DOHH2 (cell line): Measurements from ENCODE around the gene OARD1.

Source experiments
- H3F3A ChIP-seq: fragments of 200-600 bp; sonication (generic), shearing (Covaris generic); 2 replicates; pipeline ENCODE4 v1.6.0; 2016; ENCODE audit warnings: antibody characterized with exemption, mild to moderate bottlenecking; ENCODE audit not compliant: control insufficient read depth, insufficient read depth
- H3K27ac ChIP-seq: fragments of 200-600 bp; sonication (generic); 2 replicates; pipeline ENCODE4 v1.5.1; 2014; ENCODE audit warnings: low read depth, mild to moderate bottlenecking, low read length, moderate library complexity
- H3K27me3 ChIP-seq: fragments of 200-600 bp; sonication (generic); 2 replicates; pipeline ENCODE4 v1.6.1; 2014; ENCODE audit warnings: mild to moderate bottlenecking, low read length, mixed read lengths; ENCODE audit not compliant: control insufficient read depth
- H3K36me3 ChIP-seq: fragments of 200-600 bp; sonication (generic); 2 replicates; pipeline ENCODE4 v1.6.1; 2014; ENCODE audit warnings: mild to moderate bottlenecking, low read length, moderate library complexity, mixed read lengths; ENCODE audit not compliant: control insufficient read depth
- H3K4me1 ChIP-seq: fragments of 200-600 bp; sonication (generic); 2 replicates; pipeline ENCODE4 v1.6.1; 2014; ENCODE audit warnings: mild to moderate bottlenecking, low read length, mixed read lengths; ENCODE audit not compliant: control insufficient read depth
- H3K4me2 ChIP-seq: fragments of 200-600 bp; sonication (generic); 2 replicates; pipeline ENCODE4 v1.6.0; 2014; ENCODE audit warnings: mild to moderate bottlenecking, low read length, moderate library complexity
- H3K4me3 ChIP-seq: fragments of 200-600 bp; sonication (generic); 2 replicates; pipeline ENCODE4 v1.5.1; 2014; ENCODE audit warnings: mild to moderate bottlenecking, low read length, mixed read lengths
- H3K79me2 ChIP-seq: fragments of 200-600 bp; sonication (generic); 2 replicates; pipeline ENCODE4 v1.6.1; 2014; ENCODE audit warnings: mild to moderate bottlenecking, low read length, mixed read lengths; ENCODE audit not compliant: control insufficient read depth
- H3K9me2 ChIP-seq: fragments of 200-600 bp; sonication (generic); replicated peaks from 2 replicates; pipeline ENCODE4 v1.6.1; 2014; ENCODE audit warnings: mild to moderate bottlenecking, low read length, mixed read lengths; ENCODE audit not compliant: control insufficient read depth
- H3K9me3 ChIP-seq: fragments of 200-600 bp; sonication (generic); 2 replicates; pipeline ENCODE4 v1.6.1; 2014; ENCODE audit warnings: antibody characterized with exemption, low read length, mixed read lengths; ENCODE audit not compliant: control insufficient read depth, insufficient read depth
- H4K20me1 ChIP-seq: fragments of 200-600 bp; sonication (generic); 2 replicates; pipeline ENCODE4 v1.6.0; 2014; ENCODE audit warnings: low read depth, mild to moderate bottlenecking, antibody characterized with exemption, low read length, moderate library complexity; ENCODE audit not compliant: control insufficient read depth, insufficient read depth
- EZH2phosphoT487 ChIP-seq: fragments of 200-600 bp; sonication (generic); IDR thresholded peaks from 2 replicates; pipeline ENCODE4 v1.6.1; 2017; ENCODE audit warnings: borderline replicate concordance, mild to moderate bottlenecking, antibody characterized with exemption, low read length, moderate library complexity, mixed read lengths
- TF ChIP-seq, protein P1 (sequence below): fragments of 200-600 bp; sonication (generic); IDR thresholded peaks from one replicate; pipeline ENCODE4 v1.5.1; 2014; ENCODE audit warnings: antibody characterized with exemption, mild to moderate bottlenecking, low read depth, low read length; ENCODE audit not compliant: poor library complexity, severe bottlenecking

OARD1 gene

GRCh38 chr6:41049955-41050354, 22.2 kb downstream of the OARD1 start:
- Histone ChIP-seq H3K79me2 (no peaks in the 10 kb centered on the region), H3K36me3 (no peaks in the 10 kb centered on the region), H3K27ac (no peak overlapping the region), H3K9me3 (no peaks in the 10 kb centered on the region), H3K4me2 (no peak overlapping the region), H3F3A (no peaks in the 10 kb centered on the region), H3K9me2 (no peaks in the 10 kb centered on the region), H4K20me1 (no peaks in the 10 kb centered on the region), H3K4me3 (no peak overlapping the region), H3K27me3 (no peaks in the 10 kb centered on the region), H3K4me1 (peaks cover 20% of the 10 kb centered on the region)
- TF ChIP-seq, protein P1, sequence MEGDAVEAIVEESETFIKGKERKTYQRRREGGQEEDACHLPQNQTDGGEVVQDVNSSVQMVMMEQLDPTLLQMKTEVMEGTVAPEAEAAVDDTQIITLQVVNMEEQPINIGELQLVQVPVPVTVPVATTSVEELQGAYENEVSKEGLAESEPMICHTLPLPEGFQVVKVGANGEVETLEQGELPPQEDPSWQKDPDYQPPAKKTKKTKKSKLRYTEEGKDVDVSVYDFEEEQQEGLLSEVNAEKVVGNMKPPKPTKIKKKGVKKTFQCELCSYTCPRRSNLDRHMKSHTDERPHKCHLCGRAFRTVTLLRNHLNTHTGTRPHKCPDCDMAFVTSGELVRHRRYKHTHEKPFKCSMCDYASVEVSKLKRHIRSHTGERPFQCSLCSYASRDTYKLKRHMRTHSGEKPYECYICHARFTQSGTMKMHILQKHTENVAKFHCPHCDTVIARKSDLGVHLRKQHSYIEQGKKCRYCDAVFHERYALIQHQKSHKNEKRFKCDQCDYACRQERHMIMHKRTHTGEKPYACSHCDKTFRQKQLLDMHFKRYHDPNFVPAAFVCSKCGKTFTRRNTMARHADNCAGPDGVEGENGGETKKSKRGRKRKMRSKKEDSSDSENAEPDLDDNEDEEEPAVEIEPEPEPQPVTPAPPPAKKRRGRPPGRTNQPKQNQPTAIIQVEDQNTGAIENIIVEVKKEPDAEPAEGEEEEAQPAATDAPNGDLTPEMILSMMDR, result no peak
- TF ChIP-seq EZH2phosphoT487, result no peak

- Histone ChIP-seq H3K79me2 (no peaks in the 10 kb centered on the region), H3K4me1 (peaks cover 16% of the 10 kb centered on the region), H3K27me3 (no peaks in the 10 kb centered on the region), H3K4me3 (no peak overlapping the region), H3K36me3 (no peaks in the 10 kb centered on the region), H3K4me2 (no peak overlapping the region), H3K9me3 (no peaks in the 10 kb centered on the region), H3K27ac (no peak overlapping the region), H3K9me2 (no peaks in the 10 kb centered on the region), H3F3A (no peaks in the 10 kb centered on the region), H4K20me1 (no peaks in the 10 kb centered on the region)
- no peak for TF ChIP-seq EZH2phosphoT487
- TF ChIP-seq, protein P1, result no peak
Observed at GRCh38 chr6:41049521-41049920, 22.6 kb downstream of the OARD1 start.

GRCh38 chr6:41047745-41048732, 24.1 kb downstream of the OARD1 start:
- no peak overlapping the region for H3K27ac ChIP-seq
- H3K4me2 ChIP-seq, result no peak overlapping the region
- no peaks in the 10 kb centered on the region for H3F3A ChIP-seq
- no peaks in the 10 kb centered on the region for H3K9me3 ChIP-seq
- H3K4me3 ChIP-seq, result no peak overlapping the region
- TF ChIP-seq, protein P1, result no peak
- TF ChIP-seq EZH2phosphoT487, result no peak
- no peaks in the 10 kb centered on the region for H3K36me3 ChIP-seq
- H3K9me2 ChIP-seq, result no peaks in the 10 kb centered on the region
- no peaks in the 10 kb centered on the region for H3K27me3 ChIP-seq
- H3K4me1 ChIP-seq, result peaks cover 16% of the 10 kb centered on the region
- H3K79me2 ChIP-seq, result no peaks in the 10 kb centered on the region
- no peaks in the 10 kb centered on the region for H4K20me1 ChIP-seq
